ENCODE data around the gene STK32A.

STK32A gene

GRCh38 chr5:147437161-147437596 lies 202.4 kb downstream of the STK32A start:
- TF ChIP-seq EZH2phosphoT487 (IDR thresholded peaks at IDR 0.05; ENCODE audit: borderline replicate concordance, low read length) (no peak), CTCF (IDR thresholded peaks at IDR 0.05; ENCODE audit: low read depth, low read length, poor library complexity, severe bottlenecking) (no peak)
- no peak overlapping the region for H3K4me3 ChIP-seq (ENCODE audit: low read length)
- H3K27me3 ChIP-seq (ENCODE audit: control insufficient read depth, low read length): no peaks in the 10 kb centered on the region
- no peak overlapping the region for H3K27ac ChIP-seq (ENCODE audit: low read depth, low read length)
- no peak overlapping the region for H3K4me2 ChIP-seq (ENCODE audit: low read length)
- H3F3A ChIP-seq (ENCODE audit: control insufficient read depth, insufficient read depth): no peaks in the 10 kb centered on the region
- H3K9me3 ChIP-seq (ENCODE audit: control insufficient read depth, insufficient read depth, low read length): no peaks in the 10 kb centered on the region
- no peaks in the 10 kb centered on the region for H3K79me2 ChIP-seq (ENCODE audit: control insufficient read depth, low read length)
- no peaks in the 10 kb centered on the region for H3K36me3 ChIP-seq (ENCODE audit: control insufficient read depth, low read length)
- H4K20me1 ChIP-seq (ENCODE audit: control insufficient read depth, insufficient read depth, low read depth, low read length): no peaks in the 10 kb centered on the region
- no peaks in the 10 kb centered on the region for H3K9me2 ChIP-seq (replicated peaks; ENCODE audit: control insufficient read depth, low read length)
- H3K4me1 ChIP-seq (ENCODE audit: control insufficient read depth, low read length): no peaks in the 10 kb centered on the region

All from DOHH2 (cell line).